ENCODE data around the gene ZFYVE26. TPM values are rescaled to one million over a fixed set of nuclear protein-coding genes. Genes with fewer than 3 reads are reported as not detected.
A peak's percentile ranks its signal among the peaks of the same experiment; 100 is the strongest.

ZFYVE26 gene
- polyA plus RNA-seq, 6 donors from 2014 or later: 0.09 to 6.2 (median 2.7) TPM

GRCh38 chr14:67785270-67786109 is 30.9 kb downstream of the ZFYVE26 start:
- Mint-ChIP-seq H3K27me3 (no peaks in the 10 kb centered on the region), H3K27ac (peak overlapping the region in 1 of 6 donors; percentile 54), H3K9me3 (no peaks in the 10 kb centered on the region), H3K36me3 (peaks cover 63 to 86% of the 10 kb centered on the region in 2 donors), H3K4me1 (no peaks in the 10 kb centered on the region), H3K4me3 (no peak overlapping the region)
- DNase-seq (no peak), ATAC-seq (ENCODE audit: low read depth in 2 of 2) (no peak)

GRCh38 chr14:67784244-67784823 is 32.1 kb downstream of the ZFYVE26 start:
- Mint-ChIP-seq H3K4me3 (no peak overlapping the region), H3K4me1 (no peaks in the 10 kb centered on the region), H3K36me3 (peaks cover 57 to 79% of the 10 kb centered on the region in 2 donors), H3K27me3 (no peaks in the 10 kb centered on the region), H3K9me3 (no peaks in the 10 kb centered on the region), H3K27ac (no peak overlapping the region)
- ATAC-seq (ENCODE audit: low read depth in 2 of 2): no peak
- DNase-seq: no peak

- no peak for ATAC-seq (ENCODE audit: low read depth in 2 of 2)
- peaks cover 51 to 77% of the 10 kb centered on the region in 2 donors for H3K36me3 Mint-ChIP-seq
- H3K9me3 Mint-ChIP-seq: no peaks in the 10 kb centered on the region
- H3K27me3 Mint-ChIP-seq: no peaks in the 10 kb centered on the region
- no peaks in the 10 kb centered on the region for H3K4me1 Mint-ChIP-seq
- H3K4me3 Mint-ChIP-seq: no peak overlapping the region
- H3K27ac Mint-ChIP-seq: no peak overlapping the region
- DNase-seq: no peak
Observed at GRCh38 chr14:67782090-67782489, 34.3 kb downstream of the ZFYVE26 start.

GRCh38 chr14:67778792-67779191 is 37.6 kb downstream of the ZFYVE26 start:
- peaks cover 58 to 64% of the 10 kb centered on the region in 2 donors for H3K36me3 Mint-ChIP-seq
- ATAC-seq (ENCODE audit: low read depth in 2 of 2) (no peak), DNase-seq (no peak)

GRCh38 chr14:67776653-67777322 is 39.6 kb downstream of the ZFYVE26 start:
- Mint-ChIP-seq H3K9me3 (no peaks in the 10 kb centered on the region), H3K36me3 (peaks cover 52 to 55% of the 10 kb centered on the region in 2 donors), H3K27me3 (no peaks in the 10 kb centered on the region), H3K4me3 (no peak overlapping the region), H3K27ac (no peak overlapping the region), H3K4me1 (peaks cover 0 to 2% (median 0%) of the 10 kb centered on the region in 3 donors)
- ATAC-seq (ENCODE audit: low read depth in 2 of 2): no peak
- no peak for DNase-seq

More at GRCh38 chr14:67778792-67779191, 37.6 kb downstream of the ZFYVE26 start:
- H3K9me3 Mint-ChIP-seq: no peaks in the 10 kb centered on the region
- H3K4me3 Mint-ChIP-seq: no peak overlapping the region
- peak overlapping the region in 1 of 6 donors; percentile 49 for H3K27ac Mint-ChIP-seq
- H3K27me3 Mint-ChIP-seq: no peaks in the 10 kb centered on the region
- H3K4me1 Mint-ChIP-seq: no peaks in the 10 kb centered on the region

- peak overlapping the region in 1 of 6 donors; percentile 53 for H3K27ac Mint-ChIP-seq
- H3K4me1 Mint-ChIP-seq: peaks cover 0 to 2% (median 0%) of the 10 kb centered on the region in 3 donors
- no peaks in the 10 kb centered on the region for H3K9me3 Mint-ChIP-seq
- DNase-seq: no peak
- ATAC-seq (ENCODE audit: low read depth in 2 of 2): no peak
- no peaks in the 10 kb centered on the region for H3K27me3 Mint-ChIP-seq
- H3K36me3 Mint-ChIP-seq: peaks cover 50 to 54% of the 10 kb centered on the region in 2 donors
- no peak overlapping the region for H3K4me3 Mint-ChIP-seq
Observed at GRCh38 chr14:67773844-67774377, 42.5 kb downstream of the ZFYVE26 start.

- no peaks in the 10 kb centered on the region for H3K9me3 Mint-ChIP-seq
- H3K27ac Mint-ChIP-seq: peak overlapping the region in 2 of 6 donors; percentile 15 to 66
- no peak for ATAC-seq (ENCODE audit: low read depth in 2 of 2)
- peaks cover 13 to 21% (median 17%) of the 10 kb centered on the region in 3 donors for H3K4me1 Mint-ChIP-seq
- no peaks in the 10 kb centered on the region for H3K27me3 Mint-ChIP-seq
- no peak for DNase-seq
- no peak overlapping the region for H3K4me3 Mint-ChIP-seq
- H3K36me3 Mint-ChIP-seq: peaks cover 26 to 47% of the 10 kb centered on the region in 2 donors
Observed at GRCh38 chr14:67768219-67768618, 48.2 kb downstream of the ZFYVE26 start.

GRCh38 chr14:67766035-67766680 is 50.2 kb downstream of the ZFYVE26 start:
- Mint-ChIP-seq H3K27ac (peak overlapping the region in 5 of 6 donors; percentile 47 to 91 (median 76)), H3K27me3 (no peaks in the 10 kb centered on the region), H3K4me1 (peaks cover 13 to 19% (median 17%) of the 10 kb centered on the region in 3 donors), H3K4me3 (no peak overlapping the region), H3K9me3 (no peaks in the 10 kb centered on the region), H3K36me3 (peaks cover 20 to 39% of the 10 kb centered on the region in 2 donors)
- ATAC-seq (ENCODE audit: low read depth in 2 of 2) (peak; percentile 85 to 92), DNase-seq (peak; percentile 28)

GRCh38 chr14:67765192-67765834 is 51.1 kb downstream of the ZFYVE26 start:
- ATAC-seq (ENCODE audit: low read depth in 2 of 2) (no peak), DNase-seq (no peak)
- peak overlapping the region in 2 of 6 donors; percentile 15 to 25 for H3K27ac Mint-ChIP-seq
- H3K9me3 Mint-ChIP-seq: no peaks in the 10 kb centered on the region
- H3K4me1 Mint-ChIP-seq: peaks cover 13 to 19% (median 17%) of the 10 kb centered on the region in 3 donors
- no peaks in the 10 kb centered on the region for H3K27me3 Mint-ChIP-seq
- H3K36me3 Mint-ChIP-seq: peaks cover 21 to 44% of the 10 kb centered on the region in 2 donors
- H3K4me3 Mint-ChIP-seq: peak overlapping the region in 1 of 8 donors; percentile 21

GRCh38 chr14:67764496-67764895 is 51.9 kb downstream of the ZFYVE26 start:
- DNase-seq (no peak), ATAC-seq (ENCODE audit: low read depth in 2 of 2) (no peak)
- Mint-ChIP-seq H3K4me1 (peaks cover 13 to 19% (median 17%) of the 10 kb centered on the region in 3 donors), H3K4me3 (no peak overlapping the region), H3K27me3 (no peaks in the 10 kb centered on the region), H3K27ac (no peak overlapping the region), H3K36me3 (peaks cover 16 to 40% of the 10 kb centered on the region in 2 donors), H3K9me3 (no peaks in the 10 kb centered on the region)

GRCh38 chr14:67763158-67763822 is 53.1 kb downstream of the ZFYVE26 start:
- no peak for DNase-seq
- Mint-ChIP-seq H3K4me1 (peaks cover 13 to 19% (median 17%) of the 10 kb centered on the region in 3 donors), H3K4me3 (no peak overlapping the region), H3K36me3 (peaks cover 7 to 28% of the 10 kb centered on the region in 2 donors), H3K27ac (no peak overlapping the region), H3K9me3 (no peaks in the 10 kb centered on the region), H3K27me3 (no peaks in the 10 kb centered on the region)
- no peak for ATAC-seq (ENCODE audit: low read depth in 2 of 2)

GRCh38 chr14:67762051-67762450 is 54.3 kb downstream of the ZFYVE26 start:
- Mint-ChIP-seq H3K27me3 (no peaks in the 10 kb centered on the region), H3K27ac (peak overlapping the region in 1 of 6 donors; percentile 35), H3K9me3 (no peaks in the 10 kb centered on the region), H3K4me3 (no peak overlapping the region), H3K4me1 (peaks cover 4 to 13% (median 11%) of the 10 kb centered on the region in 3 donors), H3K36me3 (peaks cover 7 to 23% of the 10 kb centered on the region in 2 donors)
- DNase-seq (no peak), ATAC-seq (ENCODE audit: low read depth in 2 of 2) (no peak)

Data from naive B cell (primary cell).